ENCODE data around the gene LRMDA.

DNA sequence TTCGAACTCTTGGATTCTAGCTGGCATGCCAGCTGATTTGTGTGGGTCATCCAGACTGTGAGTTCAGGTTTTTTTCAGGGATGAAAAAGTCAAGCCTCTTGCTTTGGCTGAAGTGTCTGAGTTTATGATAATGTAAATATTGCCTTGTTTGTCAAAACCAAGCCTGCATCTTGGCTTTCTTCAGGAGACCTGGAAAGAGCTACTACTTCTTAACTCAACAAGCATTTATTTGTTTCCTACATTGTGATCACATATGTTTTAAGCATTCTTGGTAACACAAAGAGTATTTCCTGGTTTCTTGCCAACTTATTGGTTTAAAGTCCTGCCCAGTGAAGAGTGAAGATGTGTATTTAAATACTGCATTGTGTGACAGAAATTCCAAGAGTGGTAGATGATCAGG, 407.1 kb downstream of the LRMDA start:
- TF ChIP-seq, protein P1, sequence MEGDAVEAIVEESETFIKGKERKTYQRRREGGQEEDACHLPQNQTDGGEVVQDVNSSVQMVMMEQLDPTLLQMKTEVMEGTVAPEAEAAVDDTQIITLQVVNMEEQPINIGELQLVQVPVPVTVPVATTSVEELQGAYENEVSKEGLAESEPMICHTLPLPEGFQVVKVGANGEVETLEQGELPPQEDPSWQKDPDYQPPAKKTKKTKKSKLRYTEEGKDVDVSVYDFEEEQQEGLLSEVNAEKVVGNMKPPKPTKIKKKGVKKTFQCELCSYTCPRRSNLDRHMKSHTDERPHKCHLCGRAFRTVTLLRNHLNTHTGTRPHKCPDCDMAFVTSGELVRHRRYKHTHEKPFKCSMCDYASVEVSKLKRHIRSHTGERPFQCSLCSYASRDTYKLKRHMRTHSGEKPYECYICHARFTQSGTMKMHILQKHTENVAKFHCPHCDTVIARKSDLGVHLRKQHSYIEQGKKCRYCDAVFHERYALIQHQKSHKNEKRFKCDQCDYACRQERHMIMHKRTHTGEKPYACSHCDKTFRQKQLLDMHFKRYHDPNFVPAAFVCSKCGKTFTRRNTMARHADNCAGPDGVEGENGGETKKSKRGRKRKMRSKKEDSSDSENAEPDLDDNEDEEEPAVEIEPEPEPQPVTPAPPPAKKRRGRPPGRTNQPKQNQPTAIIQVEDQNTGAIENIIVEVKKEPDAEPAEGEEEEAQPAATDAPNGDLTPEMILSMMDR (IDR thresholded peaks at IDR 0.05 in 2 of 3, conservative IDR thresholded peaks at IDR 0.05 in 1 of 3; ENCODE audit: control insufficient read depth in 2 of 3, extremely low read depth in 1 of 3, insufficient read depth in 1 of 3, low read depth in 3 of 3, low read length in 3 of 3): no peak
- TF ChIP-seq POLR2A (IDR thresholded peaks at IDR 0.05; ENCODE audit: low read depth, low read length) (no peak), EZH2 (IDR thresholded peaks at IDR 0.05; ENCODE audit: borderline replicate concordance, control insufficient read depth, low read depth, low read length) (no peak), POLR2AphosphoS2 (IDR thresholded peaks at IDR 0.05; ENCODE audit: low read depth, low read length) (no peak), TAF1 (IDR thresholded peaks at IDR 0.05; ENCODE audit: borderline replicate concordance, low read depth, low read length) (no peak), CHD2 (IDR thresholded peaks at IDR 0.05; ENCODE audit: borderline replicate concordance, low read depth, low read length) (no peak), POLR2AphosphoS5 (IDR thresholded peaks at IDR 0.05; ENCODE audit: low read length) (no peak), ZNF24 (IDR thresholded peaks at IDR 0.05) (no peak), YY1 (IDR thresholded peaks at IDR 0.05; ENCODE audit: low read depth, low read length) (no peak)
- TF ChIP-seq, protein P2, sequence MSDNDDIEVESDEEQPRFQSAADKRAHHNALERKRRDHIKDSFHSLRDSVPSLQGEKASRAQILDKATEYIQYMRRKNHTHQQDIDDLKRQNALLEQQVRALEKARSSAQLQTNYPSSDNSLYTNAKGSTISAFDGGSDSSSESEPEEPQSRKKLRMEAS (IDR thresholded peaks at IDR 0.05; ENCODE audit: low read depth, low read length): no peak

All from GM12878 (cell line).